IMR-90 (cell line): ENCODE data around the gene PPARD. TPM values are rescaled to one million over a fixed set of nuclear protein-coding genes. Genes with fewer than 3 reads are reported as not detected.

Source experiments
- ATAC-seq: fragments of 200-7000 bp; cut with Tn5 transposase; 2 replicates; pipeline ENCODE4 v1.9.1; 2020; ENCODE audit warnings: low read depth, mild to moderate bottlenecking, moderate library complexity
- BruUV-seq: library from RNA; stranded (reverse); fragments of 400-500 nt; replicated peaks from 2 replicates; lab custom pipeline; 2021; lab: Mats Ljungman, UMichigan
- CTCF ChIA-PET: fragments of 300-600 bp; formaldehyde crosslinking; extraction: SDS; loops from one replicate; lab custom pipeline; 2021; ENCODE audit warnings: antibody characterized with exemption; lab: Yijun Ruan, JAX
- POLR2A ChIA-PET: fragments of 300-600 bp; sonication (Branson Sonifier 250); formaldehyde crosslinking; loops from one replicate; lab custom pipeline; 2022; ENCODE audit warnings: antibody characterized with exemption; ENCODE audit not compliant: unreplicated experiment; lab: Charles Lee
- DNase-seq: peaks from one replicate; pipeline ENCODE4 v3.0.0; 2013
- H2AFZ ChIP-seq: replicated peaks from 2 replicates; pipeline ENCODE3; 2013; ENCODE audit warnings: low read length, mild to moderate bottlenecking; ENCODE audit not compliant: poor library complexity
- H2AK5ac ChIP-seq: 2 replicates; pipeline ENCODE4 v1.6.1; 2013; ENCODE audit warnings: low read depth, low read length, inconsistent platforms
- H2AK9ac ChIP-seq: replicated peaks from 2 replicates; pipeline ENCODE3; 2013; ENCODE audit warnings: mild to moderate bottlenecking, low read depth, low read length, moderate library complexity; ENCODE audit not compliant: poor library complexity
- H2BK120ac ChIP-seq: 2 replicates; pipeline ENCODE4 v1.6.1; 2013; ENCODE audit warnings: low read depth, low read length, inconsistent platforms
- H2BK15ac ChIP-seq: 3 replicates; pipeline ENCODE4 v1.6.1; 2013; ENCODE audit warnings: low read depth, low read length, inconsistent platforms
- H2BK20ac ChIP-seq: 2 replicates; pipeline ENCODE4 v1.6.1; 2013; ENCODE audit warnings: low read depth, mild to moderate bottlenecking, inconsistent platforms, low read length, moderate library complexity
- H2BK5ac ChIP-seq: 2 replicates; pipeline ENCODE4 v1.6.1; 2013; ENCODE audit warnings: mild to moderate bottlenecking, low read depth, low read length, inconsistent platforms; ENCODE audit not compliant: poor library complexity, severe bottlenecking
- H3K14ac ChIP-seq: replicated peaks from 2 replicates; pipeline ENCODE4 v1.6.1; 2013; ENCODE audit warnings: low read depth, low read length, inconsistent platforms
- H3K18ac ChIP-seq: 2 replicates; pipeline ENCODE4 v1.6.1; 2013; ENCODE audit warnings: low read depth, low read length, control low read depth
- H3K23ac ChIP-seq: 2 replicates; pipeline ENCODE4 v1.6.1; 2013; ENCODE audit warnings: low read depth, low read length, inconsistent platforms
- H3K27ac ChIP-seq: 2 replicates; pipeline ENCODE4 v1.5.1; 2013; ENCODE audit warnings: mild to moderate bottlenecking, control low read depth, low read length; ENCODE audit not compliant: insufficient read depth
- H3K27me3 ChIP-seq: 2 replicates; pipeline ENCODE4 v1.6.1; 2013; ENCODE audit warnings: low read length; ENCODE audit not compliant: control insufficient read depth, insufficient read depth
- H3K36me3 ChIP-seq: 2 replicates; pipeline ENCODE4 v1.6.1; 2013; ENCODE audit warnings: low read length, mixed read lengths; ENCODE audit not compliant: control insufficient read depth, insufficient read depth
- H3K4ac ChIP-seq: 2 replicates; pipeline ENCODE4 v1.6.1; 2013; ENCODE audit warnings: low read depth, low read length, inconsistent platforms
- H3K4me1 ChIP-seq: 2 replicates; pipeline ENCODE4 v1.6.1; 2013; ENCODE audit warnings: low read length, mixed read lengths; ENCODE audit not compliant: control insufficient read depth, insufficient read depth
- H3K4me2 ChIP-seq: 2 replicates; pipeline ENCODE4 v1.6.1; 2013; ENCODE audit warnings: low read depth, mild to moderate bottlenecking, control low read depth, low read length, moderate library complexity
- H3K4me3 ChIP-seq: 2 replicates; pipeline ENCODE4 v1.5.1; 2013; ENCODE audit warnings: low read depth, mild to moderate bottlenecking, control low read depth, low read length, moderate library complexity; ENCODE audit not compliant: insufficient read depth
- H3K56ac ChIP-seq: 2 replicates; pipeline ENCODE4 v1.6.1; 2013; ENCODE audit warnings: low read length, inconsistent platforms; ENCODE audit not compliant: insufficient read depth; ENCODE audit errors: extremely low read depth
- H3K79me1 ChIP-seq, 2 experiments: 2 replicates each; pipeline ENCODE4 v1.6.1; 2013; ENCODE audit warnings: low read length in 2 of 2, inconsistent platforms in 1 of 2, low read depth in 1 of 2
- H3K9ac ChIP-seq: 2 replicates; pipeline ENCODE4 v1.6.1; 2013; ENCODE audit warnings: low read depth, low read length, control low read depth
- H3K9me1 ChIP-seq: 2 replicates; pipeline ENCODE4 v1.6.1; 2013; ENCODE audit warnings: low read length, inconsistent platforms; ENCODE audit not compliant: insufficient read depth
- H3K9me3 ChIP-seq: 2 replicates; pipeline ENCODE4 v1.6.1; 2013; ENCODE audit warnings: low read length; ENCODE audit not compliant: control insufficient read depth, insufficient read depth
- H4K20me1 ChIP-seq: 2 replicates; pipeline ENCODE4 v1.6.1; 2013; ENCODE audit warnings: low read length, inconsistent platforms; ENCODE audit not compliant: insufficient read depth
- H4K5ac ChIP-seq: 2 replicates; pipeline ENCODE4 v1.6.1; 2013; ENCODE audit warnings: mild to moderate bottlenecking, low read depth, low read length, control low read depth
- H4K8ac ChIP-seq, 2 experiments: 2 replicates each; pipeline ENCODE4 v1.6.1; 2013; ENCODE audit warnings: low read depth in 2 of 2, low read length in 2 of 2, control low read depth in 1 of 2, inconsistent platforms in 1 of 2
- H4K91ac ChIP-seq: 2 replicates; pipeline ENCODE4 v1.6.1; 2013; ENCODE audit warnings: low read depth, low read length, inconsistent platforms; ENCODE audit not compliant: insufficient read depth
- CEBPB ChIP-seq: IDR thresholded peaks from 2 replicates; pipeline ENCODE4 v1.6.1; 2012; ENCODE audit warnings: low read depth, low read length, improper control_type of control experiment
- MAZ ChIP-seq: IDR thresholded peaks from 2 replicates; pipeline ENCODE4 v1.6.1; 2012; ENCODE audit warnings: low read depth, mild to moderate bottlenecking, low read length, improper control_type of control experiment, moderate library complexity, borderline replicate concordance
- NFE2L2 ChIP-seq: fragments of 150-350 bp; IDR thresholded peaks from 2 replicates; pipeline ENCODE4 v1.6.1; 2016; ENCODE audit warnings: low read depth, mild to moderate bottlenecking, low read length
- WGBS, 2 experiments: methylation state at CpG; one replicate each; pipeline versions ENCODE4 v1.1.5 to v1.1.7; 2013; ENCODE audit warnings: missing lambda C conversion rate in 2 of 2; ENCODE audit not compliant: insufficient read length in 1 of 2; ENCODE audit errors: extremely low coverage in 2 of 2; 5-methylcytosine and 5-hydroxymethylcytosine counted together
- dilution Hi-C: fragments of 300-500 bp; cut with HindIII; formaldehyde crosslinking; loops from one replicate; pipeline ENCODE4 v1.14.3; 2018; ENCODE audit warnings: low sequenced_read_pairs; ENCODE audit not compliant: unreplicated experiment
- in situ Hi-C: fragments of 300-500 bp; cut with MboI; formaldehyde crosslinking; loops from 3 replicates; pipeline ENCODE4 v1.14.3; 2019; ENCODE audit warnings: low sequenced_read_pairs, inconsistent platforms, mixed read lengths
- intact Hi-C: fragments of 100-400 bp; cut with micrococcal nuclease; formaldehyde crosslinking; loops from 2 replicates; pipeline ENCODE4 v1.10.0; 2022
- polyA plus RNA-seq, 3 experiments: library from polyadenylated mRNA; depleted of rRNA; stranded (reverse); fragments of >200 nt; gene quantifications; 2 replicates each; pipeline ENCODE4 v1.2.3, GENCODE V29; 2012; ENCODE audit warnings: low replicate concordance in 1 of 3
- total RNA-seq: library from RNA; depleted of rRNA; stranded (reverse); fragments of >200 nt; gene quantifications from 2 replicates; pipeline ENCODE4 v1.2.3, GENCODE V29; 2012

The PPARD gene
- total and polyA plus RNA-seq, 2 of the 4 experiments (the other 2 are of a cell fraction) = 10.4 to 69.0 TPM

DNA sequence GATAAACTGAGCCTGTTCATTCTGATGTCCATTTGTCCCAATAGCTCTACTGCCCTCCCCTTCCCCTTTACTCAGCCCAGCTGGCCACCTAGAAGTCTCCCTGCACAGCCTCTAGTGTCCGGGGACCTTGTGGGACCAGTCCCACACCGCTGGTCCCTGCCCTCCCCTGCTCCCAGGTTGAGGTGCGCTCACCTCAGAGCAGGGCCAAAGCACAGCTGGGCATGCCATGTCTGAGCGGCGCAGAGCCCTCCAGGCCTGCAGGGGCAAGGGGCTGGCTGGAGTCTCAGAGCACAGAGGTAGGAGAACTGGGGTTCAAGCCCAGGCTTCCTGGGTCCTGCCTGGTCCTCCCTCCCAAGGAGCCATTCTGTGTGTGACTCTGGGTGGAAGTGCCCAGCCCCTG lies 85.1 kb downstream of the PPARD start:
- H2AFZ ChIP-seq = peak overlapping the region; percentile 58
- peak overlapping the region; percentile 100 for H3K4ac ChIP-seq
- H4K91ac ChIP-seq = peak overlapping the region; percentile 100
- H4K20me1 ChIP-seq = no peaks in the 10 kb centered on the region
- peak overlapping the region; percentile 94 for H4K5ac ChIP-seq
- BruUV-seq = no TSS peak
- peak overlapping the region; percentile 57; the same call in 2 of the 3 replicates for H2BK15ac ChIP-seq
- H3K9me3 ChIP-seq = peaks cover 6% of the 10 kb centered on the region
- H3K27me3 ChIP-seq = no peaks in the 10 kb centered on the region
- no peak overlapping the region for H3K4me3 ChIP-seq
- peak overlapping the region; percentile 92 for H4K8ac ChIP-seq
- H2AK5ac ChIP-seq = peak overlapping the region; percentile 100
- DNase-seq (no peak), ATAC-seq (peak; percentile 1; the same call in 1 of the 2 replicates)
- ChIA-PET CTCF (interaction anchor here (0.9 to 2.9 kb wide), 3 partner anchors 8 to 36 kb away, joined by 3 to 8 read pairs (median 4); no protein-coding TSS in a partner anchor), POLR2A (interaction anchor here (1.1 to 1.4 kb wide), 2 partner anchors 8 to 12 kb away, joined by 4 read pairs; no protein-coding TSS in a partner anchor)
- peak overlapping the region; percentile 91 for H3K56ac ChIP-seq
- peak overlapping the region; percentile 92 for H3K18ac ChIP-seq
- peak overlapping the region; percentile 97 for H3K27ac ChIP-seq
- peak overlapping the region; percentile 98 for H3K14ac ChIP-seq
- TF ChIP-seq CEBPB (no peak), MAZ (no peak), NFE2L2 (no peak)
- H2AK9ac ChIP-seq = peak overlapping the region; percentile 96
- peak overlapping the region; percentile 32 for H3K4me2 ChIP-seq
- peaks cover 27% of the 10 kb centered on the region for H3K36me3 ChIP-seq
- peak overlapping the region; percentile 63 for H3K9ac ChIP-seq
- WGBS, 2 experiments = no CpG with 5 or more reads among the region's 5 CpGs
- dilution Hi-C loops = no loop called here
- H3K23ac ChIP-seq = peak overlapping the region; percentile 94
- peaks cover 26 to 44% of the 10 kb centered on the region in 2 experiments for H3K79me1 ChIP-seq
- H2BK120ac ChIP-seq = peak overlapping the region; percentile 100
- H3K9me1 ChIP-seq = peaks cover 34% of the 10 kb centered on the region
- H3K4me1 ChIP-seq = peaks cover 42% of the 10 kb centered on the region
- H2BK5ac ChIP-seq = peak overlapping the region; percentile 100
- in situ Hi-C loops = no loop called here
- intact Hi-C loops = no loop called here
- H2BK20ac ChIP-seq = peak overlapping the region; percentile 99
